Stimulated activated naive CD8-positive, alpha-beta T cell treated with anti-CD3 and anti-CD28 coated beads, Interleukin-15, Interleukin-2, amounts not matched to agents 100 ng/mL and 50 ng/mL, for 24 hours (primary cell): Measurements from ENCODE around the gene RAB7A.
"Not testable (repeated sequence)": the region's sequence is repeated elsewhere in the genome, so short reads cannot be mapped to it uniquely, and the experiment has no call there.

ENCODE experiments used
- H3K27ac Mint-ChIP-seq: one replicate; pipeline ENCODE4 v1.8.0; 2021; ENCODE audit warnings: mild to moderate bottlenecking, mixed read lengths
- H3K27me3 Mint-ChIP-seq: one replicate; pipeline ENCODE4 v1.8.0; 2021; ENCODE audit warnings: mixed read lengths
- H3K36me3 Mint-ChIP-seq: one replicate; pipeline ENCODE4 v1.8.0; 2021; ENCODE audit warnings: low read depth, mixed read lengths
- H3K4me1 Mint-ChIP-seq: one replicate; pipeline ENCODE4 v1.8.0; 2021; ENCODE audit warnings: low read depth, mixed read lengths
- H3K4me3 Mint-ChIP-seq: one replicate; pipeline ENCODE4 v1.8.0; 2021; ENCODE audit warnings: mild to moderate bottlenecking, mixed read lengths
- H3K9me3 Mint-ChIP-seq: one replicate; pipeline ENCODE4 v1.8.0; 2021; ENCODE audit warnings: mixed read lengths

Gene RAB7A

DNA sequence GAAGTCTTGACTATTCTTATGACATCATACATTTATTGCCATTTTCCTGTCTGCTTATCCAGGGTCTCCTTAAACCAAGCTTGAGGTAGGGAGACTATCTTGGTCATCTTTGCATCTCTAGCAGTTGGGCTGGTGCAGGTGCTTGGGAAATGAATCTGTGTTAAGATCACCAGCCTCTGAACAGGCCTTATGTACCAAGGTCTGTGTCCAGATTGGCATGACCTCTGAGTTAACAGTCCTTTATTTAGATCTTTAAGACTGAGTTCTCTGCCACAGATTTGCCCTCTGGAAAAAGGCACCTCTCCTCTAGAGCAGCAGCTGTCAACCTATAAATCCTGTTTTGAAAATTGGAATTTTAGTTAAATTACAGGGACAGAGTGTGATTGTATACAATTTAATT is 35.4 kb downstream of the RAB7A start:
- H3K36me3 Mint-ChIP-seq = peaks cover 53% of the 10 kb centered on the region
- no peaks in the 10 kb centered on the region for H3K27me3 Mint-ChIP-seq
- no peak overlapping the region for H3K4me3 Mint-ChIP-seq
- peaks cover 84% of the 10 kb centered on the region for H3K4me1 Mint-ChIP-seq
- no peaks in the 10 kb centered on the region for H3K9me3 Mint-ChIP-seq
- H3K27ac Mint-ChIP-seq = no peak overlapping the region

DNA sequence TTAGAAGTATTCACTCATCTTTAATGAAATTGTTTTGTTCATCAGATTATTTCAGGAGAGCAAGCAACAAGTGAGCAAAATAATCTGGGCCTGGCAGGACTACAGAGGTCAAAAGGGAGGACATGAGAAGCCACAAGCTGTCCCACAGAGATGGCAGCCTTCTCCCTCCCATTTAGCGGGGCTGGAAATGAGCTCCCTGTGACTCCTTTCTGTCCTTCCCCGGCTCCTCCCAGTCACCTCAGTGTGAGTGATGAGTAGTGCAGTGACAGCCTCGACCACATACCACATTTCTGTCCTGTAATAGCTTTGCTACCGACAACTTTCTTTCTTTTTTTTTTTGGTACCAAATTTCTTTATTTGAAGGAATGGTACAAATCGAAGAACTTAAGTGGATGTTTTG is 38.0 kb downstream of the RAB7A start:
- peak overlapping the region; percentile 42 for H3K4me3 Mint-ChIP-seq
- peaks cover 60% of the 10 kb centered on the region for H3K36me3 Mint-ChIP-seq
- H3K27me3 Mint-ChIP-seq = no peaks in the 10 kb centered on the region
- peaks cover 92% of the 10 kb centered on the region for H3K4me1 Mint-ChIP-seq
- H3K27ac Mint-ChIP-seq = peak overlapping the region; percentile 78
- no peaks in the 10 kb centered on the region for H3K9me3 Mint-ChIP-seq

DNA sequence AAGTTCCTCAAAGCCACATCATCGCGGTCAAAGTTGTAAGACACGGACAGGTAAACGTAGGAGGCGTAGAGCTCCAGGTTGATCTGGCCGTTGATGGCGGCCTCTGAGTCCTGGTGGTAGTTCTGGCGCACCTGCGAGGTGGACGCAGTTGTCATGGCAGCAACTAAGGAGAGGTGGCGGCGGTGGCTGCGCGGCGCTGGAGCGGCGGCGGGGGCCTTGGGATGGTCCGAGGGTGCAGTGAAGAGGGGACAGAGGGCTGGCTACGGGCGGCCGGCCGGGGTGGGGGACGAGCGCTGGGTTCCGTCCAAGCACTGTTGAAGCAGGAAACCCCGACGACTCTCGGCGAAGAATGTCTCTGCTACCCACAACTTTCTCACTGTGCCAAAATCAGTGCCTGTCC is 38.9 kb downstream of the RAB7A start:
- no peaks in the 10 kb centered on the region for H3K27me3 Mint-ChIP-seq
- no peak overlapping the region for H3K4me3 Mint-ChIP-seq
- H3K9me3 Mint-ChIP-seq = no peaks in the 10 kb centered on the region
- H3K27ac Mint-ChIP-seq = no peak overlapping the region
- H3K36me3 Mint-ChIP-seq = peaks cover 51% of the 10 kb centered on the region
- peaks cover 92% of the 10 kb centered on the region for H3K4me1 Mint-ChIP-seq

DNA sequence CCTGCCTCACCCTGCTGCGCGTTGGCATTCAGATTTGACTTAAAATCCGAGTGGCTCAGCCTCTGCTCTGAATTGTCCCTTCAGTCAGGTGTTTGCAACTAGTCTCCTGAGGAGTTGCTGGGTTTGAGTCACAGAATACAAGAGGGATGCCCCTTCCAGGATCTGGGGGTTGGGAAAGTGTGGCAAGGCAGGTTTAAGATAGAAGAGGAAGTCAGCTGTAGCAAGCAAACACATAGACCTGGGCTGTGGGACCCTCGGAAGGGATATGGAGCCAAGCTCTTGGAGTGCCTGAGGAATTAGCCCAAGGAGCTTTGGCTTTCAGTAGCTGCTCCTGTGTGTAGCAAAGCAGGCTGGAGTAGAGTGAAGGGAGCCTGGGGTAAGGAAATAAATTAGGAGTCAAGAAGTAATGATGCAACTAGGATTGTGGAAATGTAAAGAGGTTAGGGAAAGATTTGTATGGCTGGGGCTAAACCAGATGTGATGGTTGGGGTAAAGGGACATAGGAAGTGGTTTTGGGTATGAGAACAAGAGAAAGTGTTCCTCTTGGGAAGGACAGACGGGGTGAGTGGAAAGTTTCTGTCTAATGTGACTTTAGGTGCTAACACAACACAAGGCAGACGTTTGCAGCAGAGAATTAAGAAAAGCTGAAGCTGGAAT is 41.2 kb downstream of the RAB7A start:
- H3K9me3 Mint-ChIP-seq = no peaks in the 10 kb centered on the region
- H3K4me1 Mint-ChIP-seq = peaks cover 78% of the 10 kb centered on the region
- peak overlapping the region; percentile 70 for H3K27ac Mint-ChIP-seq
- no peaks in the 10 kb centered on the region for H3K27me3 Mint-ChIP-seq
- H3K36me3 Mint-ChIP-seq = peaks cover 57% of the 10 kb centered on the region
- H3K4me3 Mint-ChIP-seq = peak overlapping the region; percentile 2

DNA sequence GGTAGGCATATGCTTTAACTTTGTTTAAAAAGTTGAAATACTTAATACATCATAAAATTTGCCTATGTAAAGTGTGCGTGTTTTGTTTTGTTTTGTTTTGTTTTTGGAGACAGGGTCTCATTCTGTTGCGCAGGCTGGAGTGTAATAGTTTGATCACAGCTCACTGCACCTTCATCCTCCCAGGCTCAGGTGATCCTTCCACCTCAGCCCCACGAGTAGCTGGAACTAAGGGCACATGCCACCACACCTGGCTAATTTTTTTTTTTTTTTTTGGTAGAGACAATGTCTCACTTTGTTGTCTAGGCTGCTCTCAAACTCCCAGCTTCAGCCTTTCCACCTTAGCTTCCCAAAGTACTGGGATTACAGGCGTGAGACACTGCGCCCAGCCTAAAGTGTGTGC is 42.5 kb downstream of the RAB7A start:
- H3K4me3 Mint-ChIP-seq = no peak overlapping the region
- peak overlapping the region; percentile 69 for H3K27ac Mint-ChIP-seq
- peaks cover 55% of the 10 kb centered on the region for H3K36me3 Mint-ChIP-seq
- H3K4me1 Mint-ChIP-seq = peaks cover 72% of the 10 kb centered on the region
- H3K9me3 Mint-ChIP-seq = no peaks in the 10 kb centered on the region
- H3K27me3 Mint-ChIP-seq = no peaks in the 10 kb centered on the region

DNA sequence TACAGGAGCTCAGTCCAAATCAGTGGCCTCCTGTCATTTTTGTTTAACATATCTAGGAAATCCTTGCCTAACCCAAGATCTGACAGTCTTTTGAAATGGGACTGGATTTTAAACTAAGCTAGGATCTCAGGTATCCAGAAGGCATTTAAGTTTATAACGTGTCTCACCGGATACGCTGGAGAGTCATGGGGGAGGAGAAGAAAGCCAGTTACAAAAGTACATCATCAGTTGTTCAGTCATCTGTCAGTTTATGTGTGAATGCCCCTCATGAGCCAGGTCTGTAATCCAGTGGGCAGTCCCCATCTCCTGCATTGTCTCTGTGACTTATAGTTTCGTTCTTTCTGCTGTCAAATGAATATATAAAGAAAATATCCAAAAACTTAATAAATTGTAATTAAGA is 44.4 kb downstream of the RAB7A start:
- peak overlapping the region; percentile 51 for H3K27ac Mint-ChIP-seq
- H3K4me1 Mint-ChIP-seq = peaks cover 64% of the 10 kb centered on the region
- no peak overlapping the region for H3K4me3 Mint-ChIP-seq
- peaks cover 43% of the 10 kb centered on the region for H3K36me3 Mint-ChIP-seq
- H3K27me3 Mint-ChIP-seq = no peaks in the 10 kb centered on the region
- no peaks in the 10 kb centered on the region for H3K9me3 Mint-ChIP-seq

DNA sequence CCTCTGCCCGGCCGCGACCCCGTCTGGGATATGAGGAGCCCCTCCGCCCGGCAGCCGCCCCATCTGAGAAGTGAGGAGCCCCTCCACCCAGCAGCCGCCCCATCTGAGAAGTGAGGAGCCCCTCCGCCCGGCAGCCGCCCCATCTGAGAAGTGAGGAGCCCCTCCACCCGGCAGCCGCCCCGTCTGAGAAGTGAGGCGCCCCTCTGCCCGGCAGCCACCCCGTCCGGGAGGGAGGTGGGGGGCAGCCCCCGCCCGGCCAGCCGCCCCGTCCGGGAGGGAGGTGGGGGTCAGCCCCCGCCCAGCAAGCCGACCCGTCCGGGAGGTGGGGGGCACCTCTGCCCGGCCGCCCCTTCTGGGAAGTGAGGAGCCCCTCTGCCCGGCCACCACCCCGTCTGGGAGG is 47.2 kb downstream of the RAB7A start:
- H3K4me3 Mint-ChIP-seq, H3K27ac Mint-ChIP-seq, H3K27me3 Mint-ChIP-seq, H3K9me3 Mint-ChIP-seq: not testable (repeated sequence)
- H3K36me3 Mint-ChIP-seq = peaks cover 39% of the 10 kb centered on the region
- peaks cover 64% of the 10 kb centered on the region for H3K4me1 Mint-ChIP-seq

DNA sequence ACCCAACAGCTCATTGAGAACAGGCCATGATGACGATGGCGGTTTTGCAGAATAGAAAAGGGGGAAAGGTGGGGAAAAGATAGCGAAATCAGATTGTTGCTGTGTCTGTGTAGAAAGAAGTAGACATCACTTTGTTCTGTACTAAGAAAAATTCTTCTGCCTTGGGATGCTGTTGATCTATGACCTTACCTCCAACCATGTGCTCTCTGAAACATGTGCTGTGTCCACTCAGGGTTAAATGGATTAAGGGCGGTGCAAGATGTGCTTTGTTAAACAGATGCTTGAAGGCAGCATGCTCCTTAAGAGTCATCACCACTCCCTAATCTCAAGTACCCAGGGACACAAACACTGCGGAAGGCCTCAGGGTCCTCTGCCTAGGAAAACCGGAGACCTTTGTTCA is 47.6 kb downstream of the RAB7A start:
- H3K4me3 Mint-ChIP-seq = not testable (repeated sequence)
- Mint-ChIP-seq H3K36me3 (peaks cover 35% of the 10 kb centered on the region), H3K4me1 (peaks cover 64% of the 10 kb centered on the region)

DNA sequence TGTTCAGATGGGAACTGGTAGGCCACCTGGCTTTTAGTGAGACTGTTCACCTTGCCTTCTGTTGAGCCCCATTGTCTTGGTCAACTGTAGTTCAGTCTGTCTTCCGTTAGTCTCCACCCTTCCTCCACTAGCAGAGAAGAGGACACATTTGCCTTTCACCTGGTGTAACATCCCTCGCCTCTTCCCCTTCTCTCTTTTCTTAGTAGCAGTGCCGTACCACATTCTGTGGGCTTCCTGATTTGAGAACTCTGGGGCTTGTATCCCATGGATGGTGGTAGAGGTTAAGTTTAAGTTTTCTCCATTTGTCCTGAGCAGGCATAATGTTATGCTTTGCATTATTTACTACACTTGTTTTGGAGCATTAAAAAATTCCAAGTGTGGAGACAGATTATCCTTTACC is 49.3 kb downstream of the RAB7A start:
- peaks cover 37% of the 10 kb centered on the region for H3K36me3 Mint-ChIP-seq
- no peak overlapping the region for H3K27ac Mint-ChIP-seq
- no peaks in the 10 kb centered on the region for H3K27me3 Mint-ChIP-seq
- H3K9me3 Mint-ChIP-seq = no peaks in the 10 kb centered on the region
- H3K4me1 Mint-ChIP-seq = peaks cover 65% of the 10 kb centered on the region
- H3K4me3 Mint-ChIP-seq = no peak overlapping the region

More for the DNA sequence above, 47.6 kb downstream of the RAB7A start:
- not testable (repeated sequence) for H3K27ac Mint-ChIP-seq, H3K27me3 Mint-ChIP-seq, H3K9me3 Mint-ChIP-seq

DNA sequence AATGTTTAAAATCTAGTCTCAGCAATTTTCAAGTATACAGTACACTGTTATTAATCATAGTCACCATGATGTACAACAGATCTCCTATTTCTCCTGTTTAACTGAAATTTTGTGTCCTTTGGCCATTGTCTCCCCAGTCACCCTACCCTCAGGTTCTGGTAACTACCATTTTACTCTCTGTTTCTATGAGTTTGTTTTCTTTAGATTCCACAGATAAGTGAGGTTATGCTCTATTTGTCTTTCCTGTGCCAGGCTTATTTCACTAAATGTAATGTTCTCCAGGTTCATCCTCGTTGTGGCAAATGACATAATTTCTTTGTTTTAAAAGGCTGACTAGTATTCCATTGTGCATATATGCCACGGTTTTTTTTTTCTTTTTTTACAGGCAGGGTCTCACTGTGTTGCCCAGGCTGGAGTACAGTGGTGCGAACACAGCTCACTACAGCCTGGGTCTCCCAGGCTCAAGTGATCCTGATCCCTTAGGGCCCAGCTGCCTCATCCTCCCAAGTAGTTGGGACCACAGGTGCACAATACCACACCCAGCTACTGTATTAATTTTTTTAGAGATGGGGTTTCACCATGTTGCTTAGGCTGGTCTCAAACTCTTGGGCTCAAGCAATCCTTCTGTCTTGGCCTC is 50.0 kb downstream of the RAB7A start:
- no peaks in the 10 kb centered on the region for H3K27me3 Mint-ChIP-seq
- H3K4me3 Mint-ChIP-seq = no peak overlapping the region
- H3K4me1 Mint-ChIP-seq = peaks cover 70% of the 10 kb centered on the region
- no peak overlapping the region for H3K27ac Mint-ChIP-seq
- no peaks in the 10 kb centered on the region for H3K9me3 Mint-ChIP-seq
- peaks cover 37% of the 10 kb centered on the region for H3K36me3 Mint-ChIP-seq

DNA sequence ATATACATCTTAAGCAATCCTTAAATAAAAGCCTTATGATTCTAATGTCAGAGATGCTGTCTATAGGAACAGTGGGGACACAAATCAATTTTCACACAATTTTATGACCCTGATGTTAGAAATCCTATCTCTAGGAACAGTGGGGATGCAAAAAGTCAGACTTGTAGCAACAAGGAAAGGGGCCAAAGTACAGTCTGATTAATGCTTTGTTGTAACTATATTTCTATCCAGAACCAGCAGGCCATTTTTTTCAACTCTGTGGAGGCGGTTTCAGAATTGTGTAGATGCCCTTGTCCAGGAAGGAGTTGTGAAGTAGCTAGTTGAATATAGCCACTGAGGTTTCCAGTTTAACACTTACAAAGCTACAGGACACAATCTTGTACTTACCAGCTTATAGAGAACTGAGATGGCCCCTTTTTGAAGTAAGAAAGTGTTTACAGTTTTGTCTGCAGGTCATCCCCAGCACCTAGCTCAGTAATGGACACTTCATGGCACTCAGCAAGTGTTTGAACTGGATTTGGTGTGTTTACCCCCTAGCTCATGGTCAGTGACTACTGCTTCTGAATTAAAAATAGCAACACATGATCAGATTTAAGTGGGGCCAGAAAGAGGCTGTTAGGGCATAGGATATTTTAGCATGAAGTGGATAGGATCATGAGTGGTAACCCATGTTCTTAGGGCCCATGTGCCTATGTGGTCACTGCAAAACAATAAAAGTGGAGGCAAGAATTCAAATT is 54.3 kb downstream of the RAB7A start:
- Mint-ChIP-seq H3K27me3 (no peaks in the 10 kb centered on the region), H3K4me3 (no peak overlapping the region), H3K4me1 (peaks cover 97% of the 10 kb centered on the region), H3K9me3 (no peaks in the 10 kb centered on the region), H3K36me3 (peaks cover 22% of the 10 kb centered on the region), H3K27ac (peak overlapping the region; percentile 72)

DNA sequence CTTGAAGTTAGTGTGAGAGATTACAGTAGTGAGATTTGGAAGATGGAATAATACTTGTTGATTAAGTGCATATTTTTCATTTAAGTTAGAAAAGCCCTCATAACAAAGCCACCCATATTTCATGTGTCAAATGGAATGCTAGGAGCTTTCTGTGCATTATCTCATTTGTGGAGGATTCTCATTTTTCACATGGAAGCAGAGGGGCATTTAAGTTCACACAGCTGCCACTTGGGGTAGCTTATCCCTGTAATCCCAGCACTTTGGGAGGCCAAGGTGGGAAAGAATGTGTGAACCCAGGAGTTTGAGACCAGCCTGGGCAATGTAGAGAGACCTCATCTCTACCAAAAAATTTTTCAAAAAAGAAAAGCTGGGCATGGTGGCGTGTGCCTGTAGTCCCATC is 55.2 kb downstream of the RAB7A start:
- H3K36me3 Mint-ChIP-seq = peaks cover 21% of the 10 kb centered on the region

DNA sequence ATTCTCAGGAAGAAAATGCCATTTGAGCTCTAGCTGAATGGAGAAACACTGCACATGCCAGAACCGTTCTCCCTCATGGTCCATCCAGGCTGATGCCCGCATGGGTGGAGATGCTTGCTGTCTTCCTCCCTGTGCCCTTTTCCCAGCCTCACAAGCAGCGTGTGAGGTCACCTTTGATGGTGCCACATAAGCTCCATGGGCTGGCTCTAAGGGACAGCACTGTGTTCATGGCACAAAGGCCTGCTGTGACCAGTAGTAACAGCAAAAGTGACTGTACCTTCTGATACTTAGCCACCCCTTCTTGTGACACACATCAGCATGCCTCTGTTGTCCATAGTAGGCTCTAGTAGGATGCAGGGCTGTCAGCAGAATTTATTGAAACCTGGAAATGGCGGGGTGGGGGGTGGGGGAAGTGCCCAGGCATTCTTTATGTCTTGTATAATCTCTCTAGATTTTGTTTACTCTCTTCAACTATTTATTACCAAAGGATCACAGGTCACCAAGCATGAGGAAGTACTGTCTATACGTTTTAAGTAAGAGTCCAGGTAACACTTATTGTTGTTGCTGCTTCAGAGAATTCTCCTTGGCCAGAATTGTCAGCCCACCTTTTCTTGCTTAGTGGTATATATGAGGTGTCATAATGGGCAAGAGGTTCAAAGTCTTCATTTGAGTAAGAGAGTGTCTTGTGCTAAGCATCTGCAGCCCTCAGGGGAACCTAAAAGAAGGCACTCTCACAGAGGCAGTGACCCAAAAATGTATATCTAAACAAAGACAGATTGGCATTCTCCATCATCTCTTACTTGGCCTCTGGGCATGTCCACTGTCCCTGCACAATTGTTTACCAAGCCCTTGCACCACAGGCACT is 56.5 kb downstream of the RAB7A start:
- peaks cover 99% of the 10 kb centered on the region for H3K4me1 Mint-ChIP-seq
- no peaks in the 10 kb centered on the region for H3K9me3 Mint-ChIP-seq
- H3K36me3 Mint-ChIP-seq = peaks cover 17% of the 10 kb centered on the region
- no peaks in the 10 kb centered on the region for H3K27me3 Mint-ChIP-seq
- no peak overlapping the region for H3K4me3 Mint-ChIP-seq
- peak overlapping the region; percentile 30 for H3K27ac Mint-ChIP-seq

More for the DNA sequence above, 55.2 kb downstream of the RAB7A start:
- Mint-ChIP-seq H3K4me1 (peaks cover 98% of the 10 kb centered on the region), H3K27me3 (no peaks in the 10 kb centered on the region), H3K4me3 (no peak overlapping the region), H3K27ac (peak overlapping the region; percentile 47), H3K9me3 (no peaks in the 10 kb centered on the region)

DNA sequence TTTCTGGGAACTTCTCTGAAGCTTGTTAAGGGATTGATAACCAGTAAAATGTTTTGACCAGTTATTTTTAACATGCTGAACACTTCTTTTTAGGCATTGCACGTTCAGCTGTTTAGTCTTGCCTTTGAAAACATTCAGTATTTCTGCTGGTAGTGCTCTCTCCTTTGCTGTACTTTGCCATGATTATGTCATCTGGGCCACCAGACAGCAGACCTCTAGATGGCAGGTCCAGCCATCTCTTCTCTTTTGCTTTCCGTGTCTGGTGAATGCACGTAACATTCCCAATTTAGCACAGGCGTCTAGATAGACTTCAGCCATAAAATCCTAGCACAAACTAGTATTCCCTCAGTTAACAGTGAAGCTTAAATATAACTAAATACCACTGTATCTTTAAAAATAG is 57.8 kb downstream of the RAB7A start:
- peaks cover 99% of the 10 kb centered on the region for H3K4me1 Mint-ChIP-seq
- peak overlapping the region; percentile 100 for H3K27ac Mint-ChIP-seq
- no peaks in the 10 kb centered on the region for H3K27me3 Mint-ChIP-seq
- peaks cover 15% of the 10 kb centered on the region for H3K36me3 Mint-ChIP-seq
- H3K9me3 Mint-ChIP-seq = no peaks in the 10 kb centered on the region
- no peak overlapping the region for H3K4me3 Mint-ChIP-seq

DNA sequence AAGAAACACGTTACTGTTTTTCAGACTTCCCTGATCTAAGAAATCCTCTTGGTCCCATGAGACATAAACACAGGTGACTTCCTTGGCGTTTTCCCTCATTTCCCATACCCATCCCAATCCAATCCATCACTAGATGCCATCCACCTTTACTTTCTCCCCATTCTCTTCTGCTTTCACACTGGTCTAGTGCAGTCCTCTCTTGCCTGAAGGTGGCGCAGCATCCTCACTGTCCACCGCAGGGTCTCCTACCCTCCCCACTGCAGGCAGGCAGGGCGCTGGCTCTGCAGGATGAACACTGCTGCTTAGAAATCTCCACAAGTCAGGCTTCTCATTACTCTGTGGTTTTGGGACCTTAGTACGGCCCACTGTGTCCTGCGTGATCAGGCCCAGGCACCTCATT is 58.2 kb downstream of the RAB7A start:
- no peak overlapping the region for H3K4me3 Mint-ChIP-seq
- H3K27me3 Mint-ChIP-seq = no peaks in the 10 kb centered on the region
- H3K9me3 Mint-ChIP-seq = no peaks in the 10 kb centered on the region
- peak overlapping the region; percentile 100 for H3K27ac Mint-ChIP-seq
- H3K36me3 Mint-ChIP-seq = peaks cover 14% of the 10 kb centered on the region
- peaks cover 99% of the 10 kb centered on the region for H3K4me1 Mint-ChIP-seq
